ENCODE measurements around the gene KLHDC8B. TPM values are rescaled to one million over a fixed set of nuclear protein-coding genes. Genes with fewer than 3 reads are reported as not detected.

KLHDC8B gene
- total and polyA plus RNA-seq, 8 donors, result 5.5 to 19.1 (median 10.7) TPM

GRCh38 chr3:49173116-49173791 lies 1.9 kb downstream of the KLHDC8B start:
- no peaks in the 10 kb centered on the region for H3K9me3 ChIP-seq
- peaks cover 8 to 15% (median 9%) of the 10 kb centered on the region in 3 donors for H3K4me1 ChIP-seq
- no peaks in the 10 kb centered on the region for H3K27me3 ChIP-seq
- 37 to 43% methylated on average over 3 of the region's 3 CpGs for WGBS, 2 donors
- FAIRE-seq (no peak), DNase-seq (peak in 2 of 6 donors; percentile 18 to 42), ATAC-seq (no peak)
- H3K27ac ChIP-seq, result peak overlapping the region in 1 of 4 donors; percentile 14
- H3K4me3 ChIP-seq, result peak overlapping the region in 2 of 4 donors; percentile 63 to 72
- intact Hi-C loops (cut with DNase I), result no loop called here
- TF ChIP-seq CTCF (IDR thresholded peaks at IDR 0.05), result no peak
- no peaks in the 10 kb centered on the region for H3K36me3 ChIP-seq

- H3K27ac ChIP-seq, result no peak overlapping the region
- peaks cover 8 to 15% (median 9%) of the 10 kb centered on the region in 3 donors for H3K4me1 ChIP-seq
- no peak for DNase-seq
- no peak overlapping the region for H3K4me3 ChIP-seq
- no peak for FAIRE-seq
- 50% methylated on average over 4 of the region's 4 CpGs for WGBS, 2 donors
- TF ChIP-seq CTCF (IDR thresholded peaks at IDR 0.05), result no peak
- intact Hi-C loops (cut with DNase I), result no loop called here
- no peaks in the 10 kb centered on the region for H3K9me3 ChIP-seq
- H3K36me3 ChIP-seq, result no peaks in the 10 kb centered on the region
- no peak for ATAC-seq
- no peaks in the 10 kb centered on the region for H3K27me3 ChIP-seq
Measured at GRCh38 chr3:49173792-49174170, 2.4 kb downstream of the KLHDC8B start.

DNA sequence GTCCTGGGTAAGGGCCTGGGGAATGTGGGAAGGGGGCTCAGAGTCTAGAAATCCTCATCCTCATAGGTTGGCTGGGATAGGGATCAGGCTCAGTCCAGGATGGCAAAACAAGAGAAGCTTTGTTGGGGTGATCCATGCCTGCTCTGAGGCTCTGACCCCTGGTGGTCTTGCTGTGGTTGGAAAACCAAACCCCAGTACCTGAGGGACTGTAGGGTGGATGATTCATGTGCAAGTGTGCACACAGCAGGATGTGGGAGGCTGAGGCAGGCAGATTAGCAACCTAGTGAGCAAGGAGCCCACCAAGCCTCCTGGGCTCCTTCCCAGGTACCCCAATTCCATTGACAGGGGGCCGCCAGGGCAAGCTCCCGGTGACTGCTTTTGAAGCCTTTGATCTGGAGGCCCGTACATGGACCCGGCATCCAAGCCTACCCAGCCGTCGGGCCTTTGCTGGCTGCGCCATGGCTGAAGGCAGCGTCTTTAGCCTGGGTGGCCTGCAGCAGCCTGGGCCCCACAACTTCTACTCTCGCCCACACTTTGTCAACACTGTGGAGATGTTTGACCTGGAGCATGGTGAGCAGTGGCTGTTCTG lies 3.1 kb downstream of the KLHDC8B start:
- H3K27me3 ChIP-seq, result no peaks in the 10 kb centered on the region
- intact Hi-C loops (cut with DNase I), result no loop called here
- no peaks in the 10 kb centered on the region for H3K36me3 ChIP-seq
- H3K27ac ChIP-seq, result no peak overlapping the region
- no peaks in the 10 kb centered on the region for H3K9me3 ChIP-seq
- WGBS, 2 donors, result 91 to 97% methylated on average over 9 of the region's 9 CpGs
- peaks cover 8 to 15% (median 9%) of the 10 kb centered on the region in 3 donors for H3K4me1 ChIP-seq
- no peak for TF ChIP-seq CTCF (IDR thresholded peaks at IDR 0.05)
- no peak overlapping the region for H3K4me3 ChIP-seq
- no peak for FAIRE-seq
- no peak for DNase-seq
- ATAC-seq, result no peak

- no peak overlapping the region for H3K4me3 ChIP-seq
- ATAC-seq (no peak), FAIRE-seq (no peak), DNase-seq (no peak)
- H3K36me3 ChIP-seq, result no peaks in the 10 kb centered on the region
- no peak overlapping the region for H3K27ac ChIP-seq
- WGBS, 2 donors, result 86 to 91% methylated on average over 8 of the region's 8 CpGs
- H3K4me1 ChIP-seq, result peaks cover 8 to 14% (median 8%) of the 10 kb centered on the region in 3 donors
- H3K27me3 ChIP-seq, result no peaks in the 10 kb centered on the region
- TF ChIP-seq CTCF (IDR thresholded peaks at IDR 0.05), result no peak
- intact Hi-C loops (cut with DNase I), result no loop called here
- H3K9me3 ChIP-seq, result no peaks in the 10 kb centered on the region
Measured at GRCh38 chr3:49175530-49175929, 4.1 kb downstream of the KLHDC8B start.

- Histone ChIP-seq H3K27me3 (no peaks in the 10 kb centered on the region), H3K36me3 (no peaks in the 10 kb centered on the region), H3K27ac (no peak overlapping the region), H3K9me3 (no peaks in the 10 kb centered on the region), H3K4me3 (no peak overlapping the region), H3K4me1 (peaks cover 4 to 10% (median 8%) of the 10 kb centered on the region in 3 donors)
- ATAC-seq, result no peak
- no peak for DNase-seq
- FAIRE-seq, result no peak
- intact Hi-C loops (cut with DNase I), result no loop called here
- TF ChIP-seq CTCF (IDR thresholded peaks at IDR 0.05), result no peak
- 80 to 87% methylated on average over 2 of the region's 2 CpGs for WGBS, 2 donors
Measured at GRCh38 chr3:49177073-49177472, 5.7 kb downstream of the KLHDC8B start.

Measured in pancreas (tissue), 10 donors.